Left ventricle myocardium inferior (tissue), 1 donor: ENCODE measurements around the gene BTAF1. TPM values are rescaled to one million over a fixed set of nuclear protein-coding genes. Genes with fewer than 3 reads are reported as not detected.
A peak's percentile ranks its signal among the peaks of the same experiment; 100 is the strongest.

Source experiments
- DNase-seq: peaks from one replicate; pipeline ENCODE4 v3.0.0-alpha.2; 2020
- H3K27ac ChIP-seq: fragments of 200-600 bp; replicated peaks from 2 replicates; pipeline ENCODE4 v1.8.0; 2021
- H3K27me3 ChIP-seq: fragments of 200-600 bp; 2 replicates; pipeline ENCODE4 v1.8.0; 2021; ENCODE audit warnings: low read depth
- H3K36me3 ChIP-seq: fragments of 200-600 bp; 2 replicates; pipeline ENCODE4 v1.8.0; 2021
- H3K4me1 ChIP-seq: fragments of 200-600 bp; 2 replicates; pipeline ENCODE4 v1.8.0; 2021
- H3K4me3 ChIP-seq: fragments of 200-600 bp; 2 replicates; pipeline ENCODE4 v1.8.0; 2021; ENCODE audit warnings: mild to moderate bottlenecking, moderate library complexity
- H3K9me3 ChIP-seq: fragments of 200-600 bp; replicated peaks from 2 replicates; pipeline ENCODE4 v1.8.0; 2021
- CTCF ChIP-seq: fragments of 200-600 bp; IDR thresholded peaks from 2 replicates; pipeline ENCODE4 v1.8.0; 2021; ENCODE audit warnings: antibody characterized with exemption, mild to moderate bottlenecking, borderline replicate concordance
- intact Hi-C: fragments of 100-400 bp; cut with micrococcal nuclease; formaldehyde crosslinking; loops from one replicate; pipeline ENCODE4 v1.11.0; 2022
- total RNA-seq: library from RNA; stranded (reverse); fragmentation: NEBNext Ultra II Directional; extraction: Animal tissue kit (Norgen Biotek cat#: 25700); gene quantifications from one replicate; pipeline ENCODE4 v1.2.1, GENCODE V29; 2021
- donor health status: DM: no; HTN: yes; CAD: no; lungs with severe emphysema.

Gene BTAF1
- total RNA-seq, 1 donor from 2014 or later = 11.7 TPM

- H3K27ac ChIP-seq = no peak overlapping the region
Measured at GRCh38 chr10:91910467-91910866, 13.1 kb upstream of the BTAF1 start.

GRCh38 chr10:91919651-91920050 lies 3.9 kb upstream of the BTAF1 start:
- no peak for TF ChIP-seq CTCF
- no peaks in the 10 kb centered on the region for H3K36me3 ChIP-seq
- peaks cover 14% of the 10 kb centered on the region for H3K9me3 ChIP-seq
- no peak for DNase-seq
- intact Hi-C loops = no loop called here
- peaks cover 27% of the 10 kb centered on the region for H3K27me3 ChIP-seq
- H3K4me1 ChIP-seq = peaks cover 18% of the 10 kb centered on the region
- H3K4me3 ChIP-seq = no peak overlapping the region
- no peak overlapping the region for H3K27ac ChIP-seq

More at GRCh38 chr10:91910467-91910866, 13.1 kb upstream of the BTAF1 start:
- Histone ChIP-seq H3K4me3 (no peak overlapping the region), H3K36me3 (no peaks in the 10 kb centered on the region), H3K27me3 (peaks cover 7% of the 10 kb centered on the region), H3K4me1 (peaks cover 29% of the 10 kb centered on the region), H3K9me3 (no peaks in the 10 kb centered on the region)
- TF ChIP-seq CTCF = no peak
- DNase-seq = no peak
- intact Hi-C loops = no loop called here

- no peak for TF ChIP-seq CTCF
- Histone ChIP-seq H3K4me1 (peaks cover 48% of the 10 kb centered on the region), H3K9me3 (peaks cover 8% of the 10 kb centered on the region), H3K36me3 (no peaks in the 10 kb centered on the region), H3K4me3 (peak overlapping the region; percentile 94), H3K27ac (peak overlapping the region; percentile 97), H3K27me3 (no peaks in the 10 kb centered on the region)
- no peak for DNase-seq
- intact Hi-C loops = no loop called here
Measured at GRCh38 chr10:91924212-91925021, 847 bp downstream of the BTAF1 start.

- intact Hi-C loops = no loop called here
- Histone ChIP-seq H3K27me3 (no peaks in the 10 kb centered on the region), H3K36me3 (no peaks in the 10 kb centered on the region), H3K9me3 (peaks cover 3% of the 10 kb centered on the region), H3K4me1 (peaks cover 48% of the 10 kb centered on the region), H3K4me3 (peak overlapping the region; percentile 94), H3K27ac (no peak overlapping the region)
- TF ChIP-seq CTCF = no peak
- DNase-seq = no peak
Measured at GRCh38 chr10:91925022-91925320, 1.4 kb downstream of the BTAF1 start.

- intact Hi-C loops = no loop called here
- Histone ChIP-seq H3K36me3 (peaks cover 25% of the 10 kb centered on the region), H3K4me1 (peaks cover 45% of the 10 kb centered on the region), H3K9me3 (no peaks in the 10 kb centered on the region), H3K4me3 (no peak overlapping the region), H3K27ac (no peak overlapping the region), H3K27me3 (no peaks in the 10 kb centered on the region)
- TF ChIP-seq CTCF = no peak
- DNase-seq = no peak
Measured at GRCh38 chr10:91930939-91931338, 7.4 kb downstream of the BTAF1 start.
